SK-N-SH (cell line): Measurements from ENCODE around the gene IFI27L1. TPM values are rescaled to one million over a fixed set of nuclear protein-coding genes. Genes with fewer than 3 reads are reported as not detected.

Experiments
- CTCF ChIA-PET: fragments of 300-600, 350-600 bp; formaldehyde crosslinking; extraction: SDS; loops from one replicate; lab custom pipeline; 2021; lab: Yijun Ruan, JAX
- POLR2A ChIA-PET: fragments of 350-600 bp; sonication (Branson Sonifier 250); formaldehyde crosslinking; extraction: SDS; loops from one replicate; lab custom pipeline; 2020; ENCODE audit warnings: antibody characterized with exemption, inconsistent platforms; lab: Yijun Ruan, JAX
- DNase-seq: peaks from one replicate; pipeline ENCODE4 v3.0.0; 2012
- H2AFZ ChIP-seq: fragments of 200-600 bp; sonication (generic); 2 replicates; pipeline ENCODE4 v1.8.1; 2016; ENCODE audit warnings: antibody characterized with exemption, mild to moderate bottlenecking, low read depth
- H3F3A ChIP-seq: fragments of 200-600 bp; sonication (generic); replicated peaks from 2 replicates; pipeline ENCODE3; 2016; ENCODE audit warnings: antibody characterized with exemption, mild to moderate bottlenecking; ENCODE audit not compliant: insufficient read depth
- H3K27ac ChIP-seq, 2 experiments: fragments of 200-500 bp in 1 of 2; fragments of 200-600 bp in 1 of 2; sonication (Bioruptor generic) in 1 of 2; sonication (generic), shearing (Covaris generic) in 1 of 2; 2 replicates each; pipeline versions ENCODE4 v1.5.1 to v1.6.1; 2014 to 2016; ENCODE audit warnings: low read depth in 2 of 2, inconsistent platforms in 1 of 2, low read length in 1 of 2, mild to moderate bottlenecking in 1 of 2, mixed read lengths in 1 of 2
- H3K27me3 ChIP-seq: fragments of 200-600 bp; sonication (generic), shearing (Covaris generic); 2 replicates; pipeline ENCODE4 v1.6.1; 2016; ENCODE audit warnings: mixed run types; ENCODE audit not compliant: insufficient read depth
- H3K36me3 ChIP-seq, 2 experiments: fragments of 200-500 bp in 1 of 2; fragments of 200-600 bp in 1 of 2; sonication (Bioruptor generic) in 1 of 2; sonication (generic) in 1 of 2; replicated peaks in 1 of 2; 2 replicates each; pipeline versions ENCODE3 to v1.5.1; 2014 to 2016; ENCODE audit warnings: low read length in 1 of 2, mild to moderate bottlenecking in 1 of 2; ENCODE audit not compliant: insufficient read depth in 2 of 2, control insufficient read depth in 1 of 2
- H3K4me1 ChIP-seq, 2 experiments: fragments of 200-500 bp in 1 of 2; fragments of 200-600 bp in 1 of 2; sonication (Bioruptor generic) in 1 of 2; sonication (generic), shearing (Covaris generic) in 1 of 2; 2 replicates each; pipeline versions ENCODE4 v1.5.1 to v1.6.1; 2014 to 2016; ENCODE audit warnings: low read depth in 1 of 2, low read length in 1 of 2, mixed run types in 1 of 2; ENCODE audit not compliant: insufficient read depth in 2 of 2, control insufficient read depth in 1 of 2
- H3K4me2 ChIP-seq: fragments of 200-600 bp; sonication (generic), shearing (Covaris generic); 2 replicates; pipeline ENCODE4 v1.6.1; 2017; ENCODE audit warnings: mixed run types
- H3K4me3 ChIP-seq, 2 experiments: fragments of 200-500 bp in 1 of 2; fragments of 200-600 bp in 1 of 2; sonication (Bioruptor generic) in 1 of 2; sonication (generic), shearing (Covaris generic) in 1 of 2; 2 replicates each; pipeline versions ENCODE4 v1.5.1 to v1.8.1; 2014 to 2016; ENCODE audit warnings: low read depth in 2 of 2, inconsistent platforms in 1 of 2, low read length in 1 of 2, mild to moderate bottlenecking in 1 of 2, mixed read lengths in 1 of 2, moderate library complexity in 1 of 2
- H3K79me2 ChIP-seq: fragments of 200-600 bp; sonication (generic); 2 replicates; pipeline ENCODE4 v1.8.1; 2017; ENCODE audit warnings: mild to moderate bottlenecking; ENCODE audit not compliant: insufficient read depth
- H3K9ac ChIP-seq: fragments of 200-600 bp; sonication (generic); 2 replicates; pipeline ENCODE4 v1.6.1; 2017; ENCODE audit warnings: mixed run types
- H3K9me2 ChIP-seq: fragments of 200-600 bp; sonication (generic); 2 replicates; pipeline ENCODE4 v1.6.1; 2017; ENCODE audit warnings: mixed run types
- H3K9me3 ChIP-seq: fragments of 200-600 bp; sonication (generic); 2 replicates; pipeline ENCODE4 v1.6.1; 2017; ENCODE audit warnings: mixed run types, mild to moderate bottlenecking, moderate library complexity
- H4K20me1 ChIP-seq: fragments of 200-600 bp; sonication (generic); 2 replicates; pipeline ENCODE4 v1.6.1; 2017; ENCODE audit warnings: mild to moderate bottlenecking, mixed run types; ENCODE audit not compliant: insufficient read depth
- CHD2 ChIP-seq: fragments of 150-350 bp; IDR thresholded peaks from 2 replicates; pipeline ENCODE4 v1.6.1; 2018; ENCODE audit warnings: low read length; ENCODE audit not compliant: partially characterized antibody
- CTCF ChIP-seq: fragments of 200-600 bp; sonication (generic); IDR thresholded peaks from 2 replicates; pipeline ENCODE4 v1.6.1; 2017; ENCODE audit warnings: antibody characterized with exemption, mild to moderate bottlenecking, moderate library complexity
- ELF1 ChIP-seq: IDR thresholded peaks from 2 replicates; pipeline ENCODE4 v1.4.0; 2012
- FOSL2 ChIP-seq: IDR thresholded peaks from 2 replicates; pipeline ENCODE4 v1.4.0; 2012; ENCODE audit warnings: low read depth, mild to moderate bottlenecking, moderate library complexity, borderline replicate concordance
- FOXJ3 ChIP-seq: sonication (generic); formaldehyde crosslinking; IDR thresholded peaks from 2 replicates; pipeline ENCODE4 v1.5.1; 2020; ENCODE audit warnings: mild to moderate bottlenecking, missing genetic modification reagents
- FOXM1 ChIP-seq: IDR thresholded peaks from 2 replicates; pipeline ENCODE4 v1.4.0; 2012; ENCODE audit warnings: low read depth, mild to moderate bottlenecking
- GATA2 ChIP-seq: sonication (generic); formaldehyde crosslinking; IDR thresholded peaks from 2 replicates; pipeline ENCODE4 v1.5.0; 2020; ENCODE audit warnings: mild to moderate bottlenecking, missing genetic modification reagents
- IRF3 ChIP-seq: fragments of 150-350 bp; IDR thresholded peaks from 2 replicates; pipeline ENCODE4 v1.6.1; 2016; ENCODE audit warnings: mild to moderate bottlenecking, low read depth, low read length
- JUND ChIP-seq: IDR thresholded peaks from 2 replicates; pipeline ENCODE4 v1.4.0; 2012
- MAX ChIP-seq: IDR thresholded peaks from 2 replicates; pipeline ENCODE4 v1.4.0; 2012; ENCODE audit warnings: low read depth
- MEF2A ChIP-seq: IDR thresholded peaks from 2 replicates; pipeline ENCODE4 v1.4.0; 2012; ENCODE audit warnings: low read depth, borderline replicate concordance
- PBX3 ChIP-seq: IDR thresholded peaks from 2 replicates; pipeline ENCODE4; 2012
- POLR2AphosphoS5 ChIP-seq: IDR thresholded peaks from 2 replicates; pipeline ENCODE4 v1.6.1; 2012; ENCODE audit warnings: low read depth, low read length
- RFX5 ChIP-seq: IDR thresholded peaks from 2 replicates; pipeline ENCODE4 v1.6.1; 2012; ENCODE audit warnings: mild to moderate bottlenecking, improper control_type of control experiment, low read length
- SMC3 ChIP-seq: IDR thresholded peaks from 2 replicates; pipeline ENCODE4 v1.6.1; 2012; ENCODE audit warnings: low read depth, low read length, improper control_type of control experiment
- TAF1 ChIP-seq: IDR thresholded peaks from 2 replicates; pipeline ENCODE4 v1.6.1; 2012; ENCODE audit warnings: low read depth, mild to moderate bottlenecking, low read length, moderate library complexity, borderline replicate concordance
- TCF12 ChIP-seq: IDR thresholded peaks from 2 replicates; pipeline ENCODE4 v1.4.0; 2012
- TEAD4 ChIP-seq: IDR thresholded peaks from 2 replicates; pipeline ENCODE4 v1.4.0; 2012; ENCODE audit warnings: mild to moderate bottlenecking, borderline replicate concordance; ENCODE audit not compliant: insufficient read depth
- USF1 ChIP-seq: IDR thresholded peaks from 2 replicates; pipeline ENCODE4 v1.4.0; 2012; ENCODE audit warnings: low read depth, borderline replicate concordance
- USF2 ChIP-seq: fragments of 150-350 bp; IDR thresholded peaks from 2 replicates; pipeline ENCODE4 v1.6.1; 2017; ENCODE audit warnings: antibody characterized with exemption, low read length, low read depth, borderline replicate concordance
- YY1 ChIP-seq: IDR thresholded peaks from 2 replicates; pipeline ENCODE4 v1.4.0; 2012; ENCODE audit warnings: low read depth, mild to moderate bottlenecking
- WGBS: methylation state at CpG from one replicate; pipeline ENCODE4 v1.1.6; 2017; ENCODE audit warnings: low lambda C conversion rate; 5-methylcytosine and 5-hydroxymethylcytosine counted together
- polyA plus RNA-seq, 3 experiments: library from polyadenylated mRNA; depleted of rRNA; stranded (reverse); fragments of >200 nt; gene quantifications; 2 replicates each; pipeline ENCODE4 v1.2.3, GENCODE V29; 2012

Gene IFI27L1
- polyA plus RNA-seq, 1 of the 3 experiments (the other 2 are of a cell fraction): 35.3 TPM

GRCh38 chr14:94125659-94126418 is 44.7 kb downstream of the IFI27L1 start:
- POLR2A ChIA-PET: interaction anchor here (0.6 to 0.8 kb wide), 2 partner anchors 10 to 785 kb away, joined by 3 read pairs; no protein-coding TSS in a partner anchor
- TF ChIP-seq IRF3: no peak
- TF ChIP-seq TAF1: no peak
- TF ChIP-seq SMC3: no peak
- TF ChIP-seq FOXM1: no peak
- TF ChIP-seq MEF2A: no peak
- TF ChIP-seq USF2: no peak
- TF ChIP-seq RFX5: no peak
- no peak for TF ChIP-seq CHD2
- TF ChIP-seq TCF12: no peak
- TF ChIP-seq FOSL2: no peak
- no peak for TF ChIP-seq GATA2 (CRISPR knock-in tag)
- Histone ChIP-seq H4K20me1 (no peaks in the 10 kb centered on the region), H3K4me1 (peaks cover 0 to 7% of the 10 kb centered on the region in 2 experiments; a peak in 2 of 4 replicates), H3K9ac (no peak overlapping the region), H3K27me3 (no peaks in the 10 kb centered on the region), H3K9me3 (no peaks in the 10 kb centered on the region), H3K79me2 (no peaks in the 10 kb centered on the region), H3K27ac (no peak overlapping the region), H3F3A (peaks cover 5% of the 10 kb centered on the region), H3K4me3 (no peak overlapping the region), H3K9me2 (no peaks in the 10 kb centered on the region), H3K4me2 (no peak overlapping the region), H2AFZ (no peak overlapping the region), H3K36me3 (peaks cover 0 to 6% of the 10 kb centered on the region in 2 experiments)
- WGBS: 85% methylated on average over 6 of the region's 6 CpGs
- CTCF ChIA-PET: interaction anchor here (1.0 to 3.4 kb wide), 4 partner anchors 11 to 89 kb away, joined by 3 to 20 read pairs (median 4); no protein-coding TSS in a partner anchor
- no peak for DNase-seq

GRCh38 chr14:94126419-94126677 is 45.2 kb downstream of the IFI27L1 start:
- no peak overlapping the region for H3K27ac ChIP-seq
- H3K36me3 ChIP-seq: peaks cover 0 to 6% of the 10 kb centered on the region in 2 experiments
- H3K79me2 ChIP-seq: no peaks in the 10 kb centered on the region
- H3K9ac ChIP-seq: no peak overlapping the region
- H4K20me1 ChIP-seq: no peaks in the 10 kb centered on the region
- peaks cover 0 to 7% of the 10 kb centered on the region in 2 experiments; a peak in 2 of 4 replicates for H3K4me1 ChIP-seq
- WGBS: 64% methylated on average over 1 of the region's 1 CpG
- ChIA-PET POLR2A (no interaction called here), CTCF (interaction anchor here (0.8 to 3.4 kb wide), 2 partner anchors 10 to 80 kb away, joined by 3 to 20 read pairs; no protein-coding TSS in a partner anchor)
- H3K4me2 ChIP-seq: no peak overlapping the region
- no peaks in the 10 kb centered on the region for H3K9me3 ChIP-seq
- H3F3A ChIP-seq: peaks cover 9% of the 10 kb centered on the region
- DNase-seq: no peak
- no peaks in the 10 kb centered on the region for H3K27me3 ChIP-seq
- H3K9me2 ChIP-seq: no peaks in the 10 kb centered on the region
- no peak overlapping the region for H3K4me3 ChIP-seq
- no peak overlapping the region for H2AFZ ChIP-seq
- TF ChIP-seq CTCF: no peak
- no peak for TF ChIP-seq POLR2AphosphoS5
- TF ChIP-seq USF1: no peak
- TF ChIP-seq YY1: no peak
- TF ChIP-seq TEAD4: no peak
- TF ChIP-seq TCF12: no peak
- TF ChIP-seq CHD2: no peak
- TF ChIP-seq PBX3: no peak
- TF ChIP-seq MAX: no peak
- TF ChIP-seq ELF1: no peak
- TF ChIP-seq FOXJ3 (CRISPR knock-in tag): no peak
- no peak for TF ChIP-seq JUND
- no peak for TF ChIP-seq USF2
